GM23338 (cell line): ENCODE measurements around the gene CHD5. TPM values are rescaled to one million over a fixed set of nuclear protein-coding genes. Genes with fewer than 3 reads are reported as not detected.

Experiments used
- ATAC-seq: fragments of 200-7000 bp; cut with Tn5 transposase; 3 replicates; pipeline ENCODE4 v1.9.1; 2020
- DNase-seq: peaks from one replicate; pipeline ENCODE4 v3.0.0-alpha.2; 2015; ENCODE audit warnings: low spot score
- H2AFZ ChIP-seq: fragments of 200-600 bp; sonication (generic); 2 replicates; pipeline ENCODE4 v1.8.0; 2016; ENCODE audit warnings: antibody characterized with exemption, mild to moderate bottlenecking, moderate library complexity
- H3F3A ChIP-seq: fragments of 200-600 bp; sonication (generic); replicated peaks from 2 replicates; pipeline ENCODE4 v1.8.0; 2017; ENCODE audit warnings: antibody characterized with exemption, mixed run types, low read depth
- H3K27ac ChIP-seq: fragments of 200-600 bp; sonication (generic); 2 replicates; pipeline ENCODE4 v1.6.1; 2016; ENCODE audit warnings: low read depth
- H3K27me3 ChIP-seq: fragments of 200-600 bp; sonication (generic); 2 replicates; pipeline ENCODE4 v1.8.0; 2016; ENCODE audit warnings: mild to moderate bottlenecking, mixed run types, moderate library complexity; ENCODE audit not compliant: insufficient read depth
- H3K36me3 ChIP-seq: fragments of 200-600 bp; sonication (generic); 2 replicates; pipeline ENCODE4 v1.8.0; 2016; ENCODE audit warnings: mild to moderate bottlenecking; ENCODE audit not compliant: insufficient read depth
- H3K4me1 ChIP-seq: fragments of 200-600 bp; sonication (generic); 2 replicates; pipeline ENCODE4 v1.8.0; 2016; ENCODE audit warnings: mild to moderate bottlenecking, moderate library complexity; ENCODE audit not compliant: insufficient read depth
- H3K4me2 ChIP-seq: fragments of 200-600 bp; sonication (generic); 2 replicates; pipeline ENCODE4 v1.7.1; 2017; ENCODE audit warnings: mixed run types
- H3K4me3 ChIP-seq: fragments of 200-600 bp; sonication (generic); 2 replicates; pipeline ENCODE4 v1.6.1; 2016; ENCODE audit warnings: mixed run types
- H3K79me2 ChIP-seq: fragments of 200-600 bp; sonication (generic); replicated peaks from 2 replicates; pipeline ENCODE4 v1.8.0; 2017; ENCODE audit warnings: mild to moderate bottlenecking; ENCODE audit not compliant: insufficient read depth
- H3K9me2 ChIP-seq: fragments of 200-600 bp; sonication (generic); 2 replicates; pipeline ENCODE4 v1.8.0; 2017; ENCODE audit not compliant: insufficient read depth
- H4K20me1 ChIP-seq: fragments of 200-600 bp; sonication (generic); replicated peaks from 2 replicates; pipeline ENCODE4 v1.8.0; 2017; ENCODE audit warnings: mild to moderate bottlenecking; ENCODE audit not compliant: insufficient read depth
- H3K27ac Mint-ChIP-seq: 2 replicates; pipeline ENCODE4 v1.8.0; 2020; ENCODE audit warnings: inconsistent platforms, mild to moderate bottlenecking, moderate library complexity, mixed read lengths
- H3K27me3 Mint-ChIP-seq: 3 replicates; pipeline ENCODE4 v1.8.0; 2022; ENCODE audit warnings: low read depth, mild to moderate bottlenecking, moderate library complexity, mixed read lengths, inconsistent platforms; ENCODE audit not compliant: insufficient read depth, poor library complexity
- H3K36me3 Mint-ChIP-seq: 3 replicates; pipeline ENCODE4 v1.8.0; 2021; ENCODE audit warnings: low read depth, mild to moderate bottlenecking, inconsistent platforms, moderate library complexity, mixed read lengths
- H3K4me1 Mint-ChIP-seq: 3 replicates; pipeline ENCODE4 v1.8.0; 2020; ENCODE audit warnings: mild to moderate bottlenecking, inconsistent platforms, mixed read lengths
- H3K4me3 Mint-ChIP-seq: 3 replicates; pipeline ENCODE4 v1.8.0; 2021; ENCODE audit warnings: moderate library complexity, mild to moderate bottlenecking, inconsistent platforms, mixed read lengths
- H3K9me3 Mint-ChIP-seq: 3 replicates; pipeline ENCODE4 v1.8.0; 2020; ENCODE audit warnings: moderate library complexity, mild to moderate bottlenecking, inconsistent platforms, mixed read lengths
- CREB1 ChIP-seq: fragments of 250-450 bp; sonication (Bioruptor Pico); IDR thresholded peaks from 2 replicates; pipeline ENCODE4 v1.5.0; 2020; ENCODE audit warnings: low read depth, mild to moderate bottlenecking, moderate library complexity
- CTCF ChIP-seq, 2 experiments: fragments of 200-600 bp in 1 of 2; sonication (generic) in 1 of 2; conservative IDR thresholded peaks; 2 replicates each; pipeline versions ENCODE4 v1.5.1 to v1.6.1; 2016 to 2017; ENCODE audit warnings: antibody characterized with exemption in 2 of 2, low read depth in 2 of 2, mild to moderate bottlenecking in 2 of 2, moderate library complexity in 1 of 2
- EZH2 ChIP-seq: fragments of 200-600 bp; sonication (generic); IDR thresholded peaks from one replicate; pipeline ENCODE4 v1.8.0; 2017; ENCODE audit warnings: antibody characterized with exemption, mild to moderate bottlenecking, low read depth; ENCODE audit not compliant: unreplicated experiment
- EZH2phosphoT487 ChIP-seq: fragments of 200-600 bp; sonication (generic); IDR thresholded peaks from one replicate; pipeline ENCODE4 v1.8.1; 2018; ENCODE audit warnings: antibody characterized with exemption; ENCODE audit not compliant: unreplicated experiment
- JUNB ChIP-seq: IDR thresholded peaks from one replicate; pipeline ENCODE4 v1.6.1; 2016; ENCODE audit warnings: antibody characterized with exemption; ENCODE audit not compliant: unreplicated experiment
- NANOG ChIP-seq: IDR thresholded peaks from 2 replicates; pipeline ENCODE4 v1.6.1; 2016; ENCODE audit warnings: antibody characterized with exemption, borderline replicate concordance
- POLR2AphosphoS5 ChIP-seq: IDR thresholded peaks from 2 replicates; pipeline ENCODE4 v1.6.1; 2016; ENCODE audit warnings: antibody characterized with exemption, low read depth
- STAT1 ChIP-seq: IDR thresholded peaks from one replicate; pipeline ENCODE4 v1.6.1; 2016; ENCODE audit warnings: antibody characterized with exemption; ENCODE audit not compliant: unreplicated experiment
- ZNF114 ChIP-seq: fragments of 250-450 bp; sonication (Bioruptor Pico); IDR thresholded peaks from 2 replicates; pipeline ENCODE4 v1.5.0; 2020; ENCODE audit warnings: mild to moderate bottlenecking, moderate library complexity
- ZNF331 ChIP-seq: fragments of 250-450 bp; sonication (Bioruptor Pico); IDR thresholded peaks from 2 replicates; pipeline ENCODE4 v1.5.0; 2020; ENCODE audit warnings: low read depth, mild to moderate bottlenecking, moderate library complexity
- ZNF462 ChIP-seq: fragments of 250-450 bp; sonication (Bioruptor Pico); IDR thresholded peaks from 2 replicates; pipeline ENCODE4 v1.5.0; 2020; ENCODE audit warnings: mild to moderate bottlenecking, moderate library complexity
- polyA plus RNA-seq: library from polyadenylated mRNA; unstranded; fragments of >200 nt; fragmentation: Nextera tagmentation; extraction: Ambion mirVana; gene quantifications from 2 replicates; pipeline ENCODE4 v1.2.1, GENCODE V29; 2016
- total RNA-seq: library from RNA; depleted of rRNA; stranded (reverse); fragments of >200 nt; shearing (Covaris generic); gene quantifications from 2 replicates; pipeline ENCODE4 v1.2.3, GENCODE V29; 2014
- TF ChIP-seq, protein P1 (sequence below): IDR thresholded peaks from 2 replicates; pipeline ENCODE4 v1.6.1; 2016; ENCODE audit warnings: antibody characterized with exemption

CHD5 gene
- total and polyA plus RNA-seq, 2 experiments from 2014 or later, result 0.32 to 1.0 TPM

GRCh38 chr1:6068073-6068472, 112.0 kb downstream of the CHD5 start:
- ATAC-seq (no peak), DNase-seq (no peak)
- Histone ChIP-seq H3K27ac (no peak overlapping the region), H3K36me3 (no peaks in the 10 kb centered on the region), H3K4me3 (no peak overlapping the region), H3K4me2 (no peak overlapping the region), H3F3A (no peaks in the 10 kb centered on the region), H4K20me1 (no peaks in the 10 kb centered on the region), H3K27me3 (no peaks in the 10 kb centered on the region), H3K4me1 (no peaks in the 10 kb centered on the region), H3K9me2 (no peaks in the 10 kb centered on the region), H2AFZ (no peak overlapping the region), H3K79me2 (no peaks in the 10 kb centered on the region)
- 0 out of 3 replicates have a peak, but pooled peaks cover 2% of the 10 kb centered on the region for H3K9me3 Mint-ChIP-seq
- H3K36me3 Mint-ChIP-seq, result no peaks in the 10 kb centered on the region
- H3K27ac Mint-ChIP-seq, result no peak overlapping the region
- no peak for TF ChIP-seq JUNB
- TF ChIP-seq EZH2, result no peak
- TF ChIP-seq ZNF331 (CRISPR knock-in tag), result no peak
- TF ChIP-seq STAT1, result no peak
- no peak for TF ChIP-seq CTCF (conservative IDR thresholded peaks at IDR 0.05; ENCODE audit: low read depth in 2 of 2)
- TF ChIP-seq CREB1 (CRISPR knock-in tag), result no peak
- TF ChIP-seq EZH2phosphoT487, result no peak
- no peak for TF ChIP-seq NANOG
- H3K4me3 Mint-ChIP-seq, result no peak overlapping the region
- peaks cover 4% of the 10 kb centered on the region for H3K27me3 Mint-ChIP-seq
- H3K4me1 Mint-ChIP-seq, result no peaks in the 10 kb centered on the region

DNA sequence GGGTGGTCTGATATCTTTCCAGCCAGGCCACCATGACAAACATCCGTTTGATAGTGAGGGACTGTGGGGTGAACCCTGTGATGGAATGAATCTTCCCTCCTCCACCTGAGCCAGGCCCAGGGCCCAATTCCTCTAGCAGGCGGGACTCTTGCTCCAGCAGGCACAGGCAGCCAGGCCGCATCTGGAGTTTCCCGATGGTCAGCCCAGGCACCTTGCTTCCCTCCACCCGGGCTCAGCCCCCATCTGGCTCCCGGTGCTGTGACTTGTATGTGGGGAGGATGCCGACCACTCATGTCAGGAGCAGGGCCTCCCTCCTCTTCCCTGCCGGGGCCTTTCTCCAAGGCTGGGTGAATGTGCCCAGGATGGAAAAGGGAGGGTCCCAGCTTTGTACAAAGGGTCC, 113.4 kb downstream of the CHD5 start:
- Histone ChIP-seq H3K4me2 (no peak overlapping the region), H2AFZ (no peak overlapping the region), H3K9me2 (no peaks in the 10 kb centered on the region), H3K4me1 (no peaks in the 10 kb centered on the region), H3K36me3 (no peaks in the 10 kb centered on the region), H3K27me3 (no peaks in the 10 kb centered on the region), H3F3A (no peaks in the 10 kb centered on the region), H3K27ac (no peak overlapping the region), H4K20me1 (no peaks in the 10 kb centered on the region), H3K79me2 (no peaks in the 10 kb centered on the region), H3K4me3 (no peak overlapping the region)
- Mint-ChIP-seq H3K27me3 (peaks cover 4% of the 10 kb centered on the region), H3K36me3 (no peaks in the 10 kb centered on the region), H3K27ac (no peak overlapping the region), H3K4me1 (no peaks in the 10 kb centered on the region), H3K4me3 (no peak overlapping the region), H3K9me3 (0 out of 3 replicates have a peak, but pooled peaks cover 2% of the 10 kb centered on the region)
- ATAC-seq (no peak), DNase-seq (no peak)
- TF ChIP-seq EZH2 (no peak), EZH2phosphoT487 (no peak), ZNF114 (CRISPR knock-in tag) (no peak), JUNB (no peak), ZNF331 (CRISPR knock-in tag) (no peak), ZNF462 (CRISPR knock-in tag) (no peak), STAT1 (no peak), POLR2AphosphoS5 (no peak)
- TF ChIP-seq, protein P1, sequence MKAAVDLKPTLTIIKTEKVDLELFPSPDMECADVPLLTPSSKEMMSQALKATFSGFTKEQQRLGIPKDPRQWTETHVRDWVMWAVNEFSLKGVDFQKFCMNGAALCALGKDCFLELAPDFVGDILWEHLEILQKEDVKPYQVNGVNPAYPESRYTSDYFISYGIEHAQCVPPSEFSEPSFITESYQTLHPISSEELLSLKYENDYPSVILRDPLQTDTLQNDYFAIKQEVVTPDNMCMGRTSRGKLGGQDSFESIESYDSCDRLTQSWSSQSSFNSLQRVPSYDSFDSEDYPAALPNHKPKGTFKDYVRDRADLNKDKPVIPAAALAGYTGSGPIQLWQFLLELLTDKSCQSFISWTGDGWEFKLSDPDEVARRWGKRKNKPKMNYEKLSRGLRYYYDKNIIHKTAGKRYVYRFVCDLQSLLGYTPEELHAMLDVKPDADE, result no peak
